ENCODE results near the gene NIPBL. TPM values are rescaled to one million over a fixed set of nuclear protein-coding genes. Genes with fewer than 3 reads are reported as not detected.
"Not testable (repeated sequence)": the region's sequence is repeated elsewhere in the genome, so short reads cannot be mapped to it uniquely, and the experiment has no call there.

Gene NIPBL
- total RNA-seq, 1 donor from 2014 or later = 92.7 TPM

- DNase-seq (ENCODE audit: low spot score) = not testable (repeated sequence)
These were observed 24.5 kb downstream of the NIPBL start for GRCh38 chr5:36901077-36901476.

DNA sequence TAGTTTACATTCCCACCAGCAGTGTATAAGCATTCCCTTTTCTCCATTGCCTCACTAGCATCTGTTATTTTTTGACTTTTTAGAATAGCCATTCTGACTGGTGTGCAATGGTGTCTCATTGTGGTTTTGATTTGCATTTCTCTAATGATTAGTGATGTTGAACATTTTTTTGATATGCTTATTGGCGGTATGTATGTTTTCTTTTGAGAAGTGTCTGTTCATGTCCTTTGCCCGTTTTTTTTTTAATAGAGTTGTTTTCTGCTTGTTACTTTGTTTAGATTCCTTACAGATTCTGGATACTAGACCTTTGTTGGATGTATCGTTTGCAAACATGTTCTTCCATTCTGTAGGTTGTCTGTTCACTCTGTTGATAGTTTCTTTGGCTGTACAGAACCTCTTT lies 25.3 kb downstream of the NIPBL start:
- no peak for DNase-seq (ENCODE audit: low spot score)

GRCh38 chr5:36902353-36902752 lies 25.8 kb downstream of the NIPBL start:
- no peak for DNase-seq (ENCODE audit: low spot score)

GRCh38 chr5:36904677-36905076 lies 28.1 kb downstream of the NIPBL start:
- no peak for DNase-seq (ENCODE audit: low spot score)

DNA sequence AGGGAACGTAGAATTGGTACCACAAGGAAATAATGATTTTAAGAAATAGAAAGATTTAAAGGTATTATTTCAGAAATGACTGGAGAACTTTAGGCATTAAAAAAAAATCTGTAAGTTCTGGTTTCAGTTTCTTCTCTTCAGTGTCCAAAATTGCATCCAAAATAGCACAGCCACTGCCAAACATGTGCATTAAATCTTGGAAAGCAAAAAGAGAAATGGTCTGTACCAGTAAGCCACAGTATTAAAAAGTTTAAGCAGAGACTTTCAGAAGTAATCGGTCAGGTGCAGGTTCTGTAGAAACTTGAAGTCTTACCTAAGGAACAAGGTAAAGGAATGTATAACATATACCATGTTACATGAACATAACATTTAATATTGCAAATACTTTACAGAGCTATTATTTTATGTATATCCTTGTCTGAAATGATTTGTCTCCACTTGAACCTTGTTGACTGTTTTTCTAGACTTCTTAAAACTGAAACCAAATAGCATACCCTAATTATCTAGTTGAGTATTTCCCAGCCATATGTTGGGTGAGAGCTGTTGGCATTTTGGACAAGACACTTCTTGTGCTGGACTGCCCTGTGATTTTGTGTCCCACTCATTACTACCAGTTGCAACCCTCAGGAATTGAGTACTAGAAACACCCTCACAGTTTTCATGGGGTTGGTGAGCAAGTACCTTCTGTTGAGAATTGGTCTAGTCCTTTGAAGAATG lies 32.1 kb downstream of the NIPBL start:
- DNase-seq (ENCODE audit: low spot score) = no peak

GRCh38 chr5:36915653-36916052 lies 39.1 kb downstream of the NIPBL start:
- no peak for DNase-seq (ENCODE audit: low spot score)

DNA sequence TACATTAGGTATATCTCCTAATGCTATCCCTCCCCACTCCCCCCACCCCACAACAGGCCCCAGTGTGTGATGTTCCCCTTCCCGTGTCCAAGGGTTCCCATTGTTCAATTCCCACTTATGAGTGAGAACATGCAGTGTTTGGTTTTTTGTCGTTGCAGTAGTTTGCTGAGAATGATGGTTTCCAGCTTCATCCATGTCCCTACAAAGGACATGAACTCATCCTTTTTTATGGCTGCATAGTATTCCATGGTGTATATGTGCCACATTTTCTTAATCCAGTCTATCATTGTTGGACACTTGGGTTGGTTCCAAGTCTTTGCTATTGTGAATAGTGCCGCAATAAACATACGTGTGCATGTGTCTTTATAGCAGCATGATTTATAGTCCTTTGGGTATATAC lies 40.0 kb downstream of the NIPBL start:
- DNase-seq (ENCODE audit: low spot score) = not testable (repeated sequence)

- DNase-seq (ENCODE audit: low spot score) = not testable (repeated sequence)
These were observed 40.8 kb downstream of the NIPBL start for GRCh38 chr5:36917358-36917757.

DNA sequence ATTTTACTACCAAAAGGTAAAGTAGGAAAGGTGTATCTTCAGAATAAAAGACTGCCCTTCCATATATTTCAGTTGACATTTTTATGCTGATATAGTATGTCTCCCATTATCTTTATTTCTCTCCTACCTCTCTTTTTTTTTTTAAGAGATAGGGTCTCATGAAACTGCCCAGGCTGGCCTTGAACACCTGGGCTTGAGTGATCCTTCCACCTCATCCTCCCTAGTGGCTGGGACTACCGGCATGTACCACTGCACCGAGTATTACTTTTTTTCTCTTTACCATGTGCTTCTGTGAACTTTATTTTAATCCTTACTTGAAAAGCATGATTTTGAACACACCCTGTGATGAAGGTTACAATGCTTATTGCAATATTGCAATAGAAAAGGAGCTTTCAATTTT lies 42.7 kb downstream of the NIPBL start:
- no peak for DNase-seq (ENCODE audit: low spot score)

DNA sequence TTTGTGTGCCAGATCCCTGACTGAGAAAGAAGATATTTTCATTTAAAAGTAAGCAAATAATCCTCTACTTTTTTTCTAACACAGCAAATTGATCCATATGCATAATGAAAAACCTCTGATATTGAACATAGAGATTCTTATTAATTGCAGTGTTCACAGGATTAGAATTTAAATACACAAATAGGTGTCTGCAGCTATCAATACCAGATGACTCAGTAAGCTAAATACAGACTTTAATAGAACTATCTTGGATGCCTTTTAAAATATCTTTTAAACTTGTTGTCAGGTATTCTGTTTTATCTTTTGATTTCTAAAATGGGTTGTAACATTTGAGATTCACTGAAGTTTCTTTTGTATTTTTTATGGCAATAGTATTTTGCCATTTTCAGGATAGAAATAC lies 43.1 kb downstream of the NIPBL start:
- no peak for DNase-seq (ENCODE audit: low spot score)

DNA sequence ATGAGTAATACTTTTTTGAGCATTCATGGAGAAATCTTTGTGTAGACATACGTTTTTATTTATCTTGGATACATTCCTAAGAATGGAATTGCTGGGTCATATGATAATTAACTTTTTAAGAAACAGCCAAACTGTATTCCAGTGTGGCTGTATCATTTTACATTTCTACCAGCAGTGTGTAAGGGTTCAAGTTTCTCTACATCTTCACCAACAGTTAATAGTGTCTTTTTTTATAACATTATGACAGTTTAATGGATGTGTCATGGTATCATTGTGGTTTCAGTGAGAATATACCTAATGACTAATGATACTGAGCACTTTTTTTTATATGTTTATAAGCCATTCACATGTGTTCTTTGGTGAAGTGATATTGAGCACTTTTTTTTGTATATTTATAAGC lies 52.4 kb downstream of the NIPBL start:
- DNase-seq (ENCODE audit: low spot score) = no peak

DNA sequence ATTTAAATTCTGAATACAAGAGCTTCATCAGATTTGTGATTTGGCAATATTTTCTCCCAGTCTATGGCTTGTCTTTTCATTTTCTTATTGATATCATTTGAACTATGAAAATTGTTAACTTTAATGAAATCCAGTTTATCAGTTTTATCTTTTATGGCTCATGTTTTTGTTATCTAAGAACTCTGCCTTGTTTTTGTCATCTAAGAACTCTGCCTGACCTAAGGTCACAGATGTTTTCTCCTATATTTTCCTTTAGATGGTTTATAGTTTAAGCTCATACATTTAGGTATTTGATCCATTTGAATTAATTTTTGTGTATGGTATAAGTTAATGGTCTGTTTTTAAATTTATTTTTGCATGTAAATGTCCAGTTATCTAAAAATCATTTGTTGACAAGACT lies 52.9 kb downstream of the NIPBL start:
- no peak for DNase-seq (ENCODE audit: low spot score)

GRCh38 chr5:36932056-36932455 lies 55.5 kb downstream of the NIPBL start:
- DNase-seq (ENCODE audit: low spot score) = no peak

DNA sequence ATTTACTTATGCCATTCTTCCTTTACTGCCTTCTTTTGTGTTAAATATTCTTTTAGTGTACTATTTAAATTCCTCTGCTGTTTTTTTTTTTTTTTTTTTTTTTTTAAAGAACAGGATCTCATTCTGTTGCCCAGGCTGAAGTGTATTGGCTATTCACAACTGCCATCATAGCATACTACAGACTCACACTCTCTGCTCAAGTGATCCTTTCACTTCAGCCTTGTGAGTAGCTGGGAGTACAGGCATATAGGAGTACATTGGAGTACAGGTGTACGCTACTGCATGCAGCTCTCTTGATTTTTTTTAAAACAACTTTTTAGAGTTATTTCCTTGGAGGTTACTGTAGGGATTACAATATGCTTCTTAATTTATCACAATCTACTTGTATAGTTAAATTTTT lies 56.1 kb downstream of the NIPBL start:
- DNase-seq (ENCODE audit: low spot score) = no peak

DNA sequence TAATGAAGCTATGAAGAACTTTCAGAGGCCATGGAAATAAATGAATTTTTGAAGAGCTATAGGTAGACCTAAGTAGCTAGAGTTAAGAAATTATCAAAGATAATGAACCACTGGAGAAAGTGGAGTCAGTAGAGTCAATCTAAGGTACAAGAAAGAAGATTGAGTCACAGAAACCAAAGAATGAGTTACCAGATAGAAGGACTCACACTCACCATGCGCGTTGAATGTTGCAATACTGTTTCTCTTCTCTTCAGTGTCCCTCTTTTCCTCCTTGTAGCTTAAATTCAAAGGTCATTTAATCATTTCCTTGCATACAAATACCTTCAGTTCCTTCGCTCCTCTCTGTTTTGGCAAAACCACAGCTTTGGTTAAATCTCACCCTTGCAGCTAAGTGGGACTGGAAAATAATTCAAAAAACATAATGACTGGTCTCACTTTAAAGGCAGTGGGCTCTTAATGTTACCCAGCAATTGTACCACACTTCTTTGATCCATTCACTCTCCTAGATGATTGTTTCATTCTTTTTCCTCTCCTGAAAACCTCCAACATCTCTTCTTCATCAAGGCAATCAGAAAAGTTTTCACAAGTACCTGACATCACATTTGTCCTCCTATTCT lies 58.3 kb downstream of the NIPBL start:
- no peak for DNase-seq (ENCODE audit: low spot score)

GRCh38 chr5:36935805-36936204 lies 59.2 kb downstream of the NIPBL start:
- no peak for DNase-seq (ENCODE audit: low spot score)

DNA sequence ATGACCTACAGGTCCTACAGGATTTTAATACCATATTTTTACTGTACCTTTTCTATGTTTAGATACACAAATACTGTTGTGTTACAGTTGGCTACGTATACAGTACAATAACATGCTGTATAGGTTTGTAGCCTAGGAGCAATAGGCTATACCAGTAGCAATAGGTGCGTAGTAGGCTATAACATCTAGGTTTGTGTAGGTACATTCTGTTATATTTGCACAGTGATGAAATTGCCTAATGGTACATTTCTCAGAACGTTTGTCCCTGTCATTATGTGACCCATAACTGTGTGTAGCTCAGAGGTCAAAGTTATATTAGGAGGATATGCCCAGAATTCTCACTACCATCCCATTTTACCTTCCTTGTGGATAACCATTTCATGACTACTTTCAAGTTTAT lies 59.7 kb downstream of the NIPBL start:
- no peak for DNase-seq (ENCODE audit: low spot score)

GRCh38 chr5:36938129-36938528 lies 61.6 kb downstream of the NIPBL start:
- no peak for DNase-seq (ENCODE audit: low spot score)

DNA sequence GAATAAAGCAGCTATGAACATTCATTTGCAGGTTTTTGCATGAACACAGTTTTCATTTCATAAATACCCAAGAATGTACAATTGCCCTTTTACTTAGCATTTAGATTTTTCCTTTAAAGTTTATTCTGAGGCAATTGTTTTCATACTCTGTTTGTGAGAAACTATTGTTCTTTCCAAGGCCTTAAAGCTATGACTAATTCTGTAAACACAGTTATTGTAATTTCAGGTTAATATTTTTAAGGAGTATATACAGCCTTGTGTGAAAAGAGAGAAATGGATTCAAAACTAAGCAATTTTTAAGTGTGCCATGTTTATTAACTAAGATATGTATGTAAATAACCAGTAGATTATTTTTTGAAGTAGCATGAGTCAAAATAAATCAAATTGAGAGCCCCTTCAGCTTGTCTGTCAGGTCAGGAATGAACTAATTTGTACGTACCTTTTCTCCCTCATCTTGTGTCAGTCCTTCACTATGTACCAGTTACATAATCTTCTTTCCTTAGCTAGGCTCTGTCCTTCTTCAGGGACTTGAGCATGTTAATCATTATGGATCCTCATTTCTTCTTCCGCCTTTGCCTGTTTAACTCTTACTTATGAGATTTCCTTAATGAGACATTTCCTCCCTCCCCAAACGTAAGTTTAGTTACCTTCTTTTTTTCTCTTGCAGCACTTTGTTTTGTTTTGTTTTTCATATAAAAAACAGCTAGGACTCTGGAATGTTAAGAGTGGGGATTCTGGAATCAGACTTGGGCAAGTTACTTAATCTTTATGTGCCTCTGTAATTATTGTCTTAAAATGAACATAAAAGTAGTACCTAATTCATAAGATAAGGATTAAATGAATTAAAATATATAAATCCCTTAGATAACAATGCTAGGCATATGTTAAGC lies 63.6 kb downstream of the NIPBL start:
- DNase-seq (ENCODE audit: low spot score) = no peak

DNA sequence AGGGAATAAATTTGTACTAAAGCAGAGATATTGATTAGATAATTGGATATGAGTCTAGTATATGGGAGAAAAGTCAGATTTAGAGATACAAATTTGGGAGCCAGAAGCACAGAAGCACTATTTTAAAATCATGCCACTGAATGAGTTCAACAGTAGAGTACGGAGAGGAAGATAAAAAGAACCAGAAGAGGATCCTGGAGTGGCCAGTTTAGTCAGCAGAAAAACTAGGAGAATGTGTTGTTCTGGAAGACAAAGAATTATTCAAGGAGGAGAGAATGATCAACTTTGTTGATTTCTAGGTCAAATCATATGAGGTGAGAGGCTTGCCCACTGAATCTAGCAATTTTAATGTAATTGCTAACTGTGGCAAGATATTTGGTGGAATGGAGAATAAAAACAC lies 67.0 kb downstream of the NIPBL start:
- no peak for DNase-seq (ENCODE audit: low spot score)

- DNase-seq (ENCODE audit: low spot score) = no peak
These were observed 67.5 kb downstream of the NIPBL start for GRCh38 chr5:36944024-36944423.

GRCh38 chr5:36944607-36945225 lies 68.1 kb downstream of the NIPBL start:
- DNase-seq (ENCODE audit: low spot score) = no peak

Measured in ureter (tissue), 1 donor.